Brain pericyte (primary cell): ENCODE measurements around the gene ADAMTS2.

Experiments used
- DNase-seq: peaks from one replicate; pipeline ENCODE4 v3.0.0-alpha.2; 2012; ENCODE audit warnings: low read depth, low spot score

Gene ADAMTS2

GRCh38 chr5:179195561-179196404, 149.5 kb downstream of the ADAMTS2 start:
- DNase-seq = no peak

- DNase-seq = no peak
Measured at GRCh38 chr5:179194941-179195381, 150.3 kb downstream of the ADAMTS2 start.

DNA sequence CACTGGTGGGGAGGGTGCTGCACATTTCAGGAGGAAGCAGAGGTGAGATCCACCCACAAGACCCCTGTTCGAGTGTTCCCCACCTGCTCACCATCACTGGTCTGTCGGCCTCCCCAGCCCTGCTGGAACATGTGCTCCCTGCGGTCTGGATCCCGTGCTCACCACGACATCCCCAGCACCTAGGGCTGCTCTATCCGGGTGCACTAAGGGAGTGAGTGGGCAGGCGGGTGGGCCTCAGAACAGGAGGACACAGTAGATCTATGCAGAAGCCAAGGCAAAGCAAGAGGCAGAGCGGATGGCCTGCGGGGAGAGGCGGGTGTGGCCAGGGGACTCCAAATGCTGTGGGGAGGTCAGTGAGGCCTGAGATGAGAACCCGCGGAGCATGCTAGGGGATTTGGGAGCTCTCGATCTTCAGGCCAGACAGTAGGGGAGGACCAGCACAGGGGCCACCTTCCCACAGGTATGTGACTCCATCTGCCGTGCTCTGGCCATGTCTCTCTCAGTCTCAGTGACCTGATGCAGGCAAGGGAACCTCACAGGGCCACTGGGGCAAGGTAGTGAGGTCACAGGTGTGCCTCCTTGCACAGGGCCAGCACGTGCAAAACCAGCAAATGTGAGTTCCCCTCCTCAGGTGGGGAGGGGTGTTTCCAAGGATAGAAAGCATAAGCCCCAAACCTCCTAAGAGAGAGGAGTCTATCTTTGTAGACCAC, 150.9 kb downstream of the ADAMTS2 start:
- DNase-seq = no peak

- no peak for DNase-seq
Measured at GRCh38 chr5:179193746-179194145, 151.5 kb downstream of the ADAMTS2 start.

- no peak for DNase-seq
Measured at GRCh38 chr5:179192891-179193470, 152.3 kb downstream of the ADAMTS2 start.

GRCh38 chr5:179192185-179192890, 152.9 kb downstream of the ADAMTS2 start:
- no peak for DNase-seq

DNA sequence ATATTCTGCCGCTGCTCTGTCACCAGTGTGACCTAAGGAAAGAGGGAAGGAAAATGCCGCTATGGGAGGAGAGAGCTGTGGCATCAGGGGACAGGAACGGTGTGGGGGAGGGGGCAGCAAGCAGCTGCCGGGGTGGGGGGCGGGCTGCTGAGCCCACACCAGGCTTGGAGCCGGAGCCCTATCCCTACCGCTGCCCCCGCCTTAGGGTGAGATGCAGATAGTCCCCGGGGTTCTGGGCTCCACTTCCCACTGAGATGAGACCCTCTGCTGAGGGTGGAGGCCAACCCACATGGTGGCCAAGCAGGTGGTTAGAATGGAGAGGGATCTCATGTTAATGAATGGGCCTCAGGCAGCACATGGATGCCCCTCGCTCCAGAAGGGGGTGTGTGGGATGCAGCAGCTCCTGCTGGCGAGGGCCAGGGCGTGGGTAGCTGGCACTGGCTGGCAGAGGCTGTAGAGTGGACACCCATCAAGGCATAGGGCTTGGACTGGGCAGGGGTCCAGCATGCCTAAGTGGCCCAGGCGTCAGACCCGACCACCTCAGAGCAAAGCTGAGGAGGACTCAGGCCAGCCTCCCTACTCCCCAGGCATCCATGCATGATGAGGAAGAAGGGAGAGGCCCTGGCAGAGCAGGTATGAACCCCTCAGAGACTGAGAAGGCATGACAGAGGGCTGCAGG, 153.6 kb downstream of the ADAMTS2 start:
- DNase-seq = no peak

DNA sequence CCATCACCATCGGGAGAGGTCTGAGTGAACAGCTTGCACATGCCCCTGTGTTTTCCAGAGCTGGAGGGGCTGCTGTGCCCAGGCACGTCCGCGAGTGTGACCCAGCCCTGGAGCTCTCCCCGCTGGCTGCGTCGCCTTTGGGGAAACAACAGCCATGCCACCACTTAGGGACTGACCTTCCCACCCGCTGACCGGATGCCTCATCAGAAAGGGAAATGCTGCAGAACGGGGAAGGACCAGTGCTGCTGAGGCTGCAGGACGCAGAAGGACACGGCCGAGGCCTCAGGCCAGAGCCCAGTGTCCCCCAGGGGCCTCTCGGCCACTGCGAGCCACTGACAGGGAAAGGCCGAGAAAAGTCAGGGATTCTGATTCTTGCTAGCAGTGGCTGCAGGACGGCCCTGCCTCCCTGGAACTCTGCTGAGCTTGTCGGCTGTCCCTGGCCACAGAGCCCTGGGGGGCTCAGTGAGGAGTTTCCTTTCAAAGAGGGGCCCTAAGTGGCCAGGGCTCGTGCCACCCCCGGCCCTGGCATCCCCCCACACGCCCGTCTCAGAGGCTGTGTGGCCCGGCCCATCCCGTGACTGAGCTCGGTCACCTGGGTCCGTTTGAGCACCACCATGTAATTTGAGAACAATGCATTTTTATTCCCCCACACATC, 154.3 kb downstream of the ADAMTS2 start:
- DNase-seq = no peak

GRCh38 chr5:179188636-179189035, 156.6 kb downstream of the ADAMTS2 start:
- no peak for DNase-seq

- no peak for DNase-seq
Measured at GRCh38 chr5:179187681-179188575, 157.3 kb downstream of the ADAMTS2 start.

DNA sequence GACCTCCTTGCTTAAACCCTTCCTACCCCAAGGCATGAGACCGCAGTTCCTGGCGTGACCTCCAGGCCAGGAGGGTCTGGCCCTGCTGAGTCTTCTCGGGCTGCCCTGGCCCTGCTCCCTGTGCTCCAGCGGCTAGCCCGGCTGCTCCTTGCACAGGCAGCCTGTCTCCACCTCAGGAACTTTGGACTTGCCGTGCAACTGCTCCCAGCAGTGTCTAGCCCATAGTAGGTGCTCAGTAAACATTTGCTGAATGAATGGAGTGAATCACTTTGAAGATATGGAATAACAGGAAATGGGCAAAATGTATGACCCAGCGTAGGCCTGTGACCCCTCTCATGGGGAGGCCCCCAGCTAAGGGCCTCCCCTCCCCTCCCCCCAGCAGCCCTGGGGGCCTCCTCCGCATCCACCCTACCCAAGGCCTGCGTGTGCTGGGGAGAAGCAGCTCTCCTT, 158.0 kb downstream of the ADAMTS2 start:
- no peak for DNase-seq

DNA sequence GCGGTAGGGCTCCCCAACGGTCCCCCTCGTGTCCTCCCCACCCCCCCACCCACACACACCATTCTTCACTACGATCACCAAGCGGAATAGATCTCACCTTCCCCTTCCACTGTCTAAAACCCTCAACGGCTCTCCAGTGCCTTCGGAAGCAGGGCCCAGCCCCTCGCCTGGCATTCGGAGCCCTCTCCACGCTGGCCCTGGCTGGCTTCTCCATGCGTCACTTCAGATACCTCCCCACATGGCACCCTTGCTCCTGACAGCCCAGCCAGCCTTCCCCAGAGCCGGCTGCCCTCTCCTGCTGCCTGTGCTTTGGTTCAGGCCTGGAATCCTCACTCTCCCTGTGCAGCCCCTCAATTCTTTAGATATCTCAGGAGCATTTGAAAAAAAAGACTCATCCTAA, 158.5 kb downstream of the ADAMTS2 start:
- DNase-seq = no peak

DNA sequence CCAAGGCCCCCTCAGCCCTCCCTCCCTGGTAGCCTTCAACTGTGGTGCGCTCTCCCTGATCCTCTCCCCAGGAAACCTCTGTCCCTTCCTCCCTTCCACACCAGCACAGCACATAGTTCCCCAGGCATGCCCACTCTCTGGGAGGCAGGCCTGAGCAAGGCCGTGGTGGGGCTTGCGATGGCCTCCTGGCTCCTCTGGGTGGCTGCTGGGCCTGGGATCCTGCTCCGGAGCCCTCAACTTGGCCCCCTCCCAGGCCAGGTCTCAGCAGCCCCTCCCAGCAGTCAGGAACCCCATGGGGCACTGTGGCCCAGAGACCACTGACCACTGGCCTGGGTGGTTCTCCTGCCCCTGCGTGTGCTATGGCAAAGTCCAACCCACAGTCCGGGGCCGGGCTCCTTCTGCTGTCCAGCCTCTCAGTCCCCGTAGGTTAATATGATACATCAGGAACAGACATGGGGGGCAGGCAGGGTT, 159.3 kb downstream of the ADAMTS2 start:
- DNase-seq = no peak

- no peak for DNase-seq
Measured at GRCh38 chr5:179185256-179185940, 159.9 kb downstream of the ADAMTS2 start.

GRCh38 chr5:179184521-179185050, 160.7 kb downstream of the ADAMTS2 start:
- DNase-seq = no peak

GRCh38 chr5:179183481-179183880, 161.8 kb downstream of the ADAMTS2 start:
- DNase-seq = no peak

DNA sequence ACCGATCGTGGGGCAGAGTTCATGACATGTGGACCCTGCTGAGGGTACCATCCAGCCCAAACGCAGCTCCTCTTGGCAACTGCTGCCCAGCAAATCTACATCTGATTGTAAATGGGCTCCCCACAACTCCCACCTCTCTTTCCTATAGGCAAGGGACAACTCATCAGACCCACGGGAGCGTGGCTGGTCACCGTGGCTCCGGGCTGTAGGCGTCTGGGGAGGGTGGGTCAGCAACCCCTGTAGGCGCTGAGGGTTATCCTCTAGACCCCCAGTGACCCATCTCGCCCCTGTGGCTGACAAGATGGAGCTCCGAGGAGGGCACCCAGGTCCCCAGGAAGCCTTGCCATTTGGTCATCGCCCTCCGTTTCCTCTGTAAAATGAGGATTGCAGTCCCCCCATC, 162.7 kb downstream of the ADAMTS2 start:
- DNase-seq = no peak

DNA sequence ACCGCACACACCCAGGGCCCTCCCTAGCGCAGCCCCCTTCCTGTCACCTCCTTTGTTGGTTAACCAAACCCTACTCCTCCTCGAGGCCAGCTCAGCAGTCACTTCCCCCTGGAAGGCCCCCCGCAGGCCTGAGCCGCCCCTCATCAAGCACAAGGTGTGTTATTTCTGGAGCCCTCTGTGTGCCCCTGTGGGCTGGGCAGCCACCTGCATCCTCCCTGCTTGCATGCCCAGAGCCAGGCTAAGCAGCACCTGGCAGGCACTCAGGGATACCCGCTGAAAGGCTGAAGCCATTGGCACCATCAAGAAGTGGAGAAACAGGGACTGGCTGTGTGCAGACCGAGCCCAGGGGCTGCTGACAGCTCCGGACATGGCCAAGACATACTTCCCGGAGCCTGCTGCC, 163.3 kb downstream of the ADAMTS2 start:
- no peak for DNase-seq
